Measurements from ENCODE around the gene PFKM. TPM values are rescaled to one million over a fixed set of nuclear protein-coding genes. Genes with fewer than 3 reads are reported as not detected.
"Not testable (repeated sequence)": the region's sequence is repeated elsewhere in the genome, so short reads cannot be mapped to it uniquely, and the experiment has no call there.

PFKM gene
- total and polyA plus RNA-seq, 2 donors (not counting 3 experiments of a cell fraction or from before 2014, with no cell fraction given): 53.4 to 74.4 TPM

GRCh38 chr12:48110691-48111311 lies 8.4 kb upstream of the PFKM start:
- no peak overlapping the region for H2AFZ ChIP-seq (ENCODE audit: low read depth, low read length)
- no peaks in the 10 kb centered on the region for H3K36me3 ChIP-seq (ENCODE audit: control insufficient read depth in 2 of 2, extremely low read depth in 1 of 2, insufficient read depth in 2 of 2, low read length in 2 of 2)
- no peaks in the 10 kb centered on the region for H3K79me2 ChIP-seq (ENCODE audit: control insufficient read depth, insufficient read depth, low read length)
- H3K4me3 ChIP-seq (replicated peaks in 1 of 3; ENCODE audit: insufficient read depth in 1 of 3, low read depth in 1 of 3, low read length in 3 of 3): no peak overlapping the region
- CTCF ChIA-PET: interaction anchor here (1.5 kb wide), 1 partner anchor 9 kb away, joined by 5 read pairs; the partner anchor contains the start of gene PFKM
- dilution Hi-C loops (cut with MboI; ENCODE audit: extremely low pct_ligation_motif_present, low sequenced_read_pairs): no loop called here
- H3K9me1 ChIP-seq (replicated peaks; ENCODE audit: control insufficient read depth, extremely low read depth, insufficient read depth, low read length): no peaks in the 10 kb centered on the region
- H3K9me3 ChIP-seq (replicated peaks; ENCODE audit: control insufficient read depth, insufficient read depth, low read length): no peaks in the 10 kb centered on the region
- no peak overlapping the region for H3K4me2 ChIP-seq (ENCODE audit: insufficient read depth, low read length)
- POLR2A ChIA-PET: no interaction called here
- TF ChIP-seq JUN (IDR thresholded peaks at IDR 0.05; ENCODE audit: borderline replicate concordance, insufficient read depth, insufficient read length, low read depth): no peak
- TF ChIP-seq MAX (IDR thresholded peaks at IDR 0.05; ENCODE audit: insufficient read depth, insufficient read length): no peak
- no peak for TF ChIP-seq EZH2 (IDR thresholded peaks at IDR 0.05; ENCODE audit: borderline replicate concordance, low read depth, low read length, severe bottlenecking)
- no peak for TF ChIP-seq FOS (IDR thresholded peaks at IDR 0.05; ENCODE audit: borderline replicate concordance, insufficient read depth, low read length)
- H3K4me1 ChIP-seq (ENCODE audit: control insufficient read depth, extremely low read depth, insufficient read depth, low read length): peaks cover 12% of the 10 kb centered on the region
- peaks cover under 1 to 3% of the 10 kb centered on the region in 2 experiments for H3K27me3 ChIP-seq (ENCODE audit: control insufficient read depth in 2 of 2, insufficient read depth in 2 of 2, low read length in 2 of 2)
- FAIRE-seq (no peak), DNase-seq (ENCODE audit: low read depth, low spot score) (no peak)
- intact Hi-C loops (cut with micrococcal nuclease): no loop called here
- H3K27ac ChIP-seq (ENCODE audit: insufficient read depth, low read depth, low read length): no peak overlapping the region
- H3K9ac ChIP-seq (replicated peaks; ENCODE audit: extremely low read depth, insufficient read depth, low read length): no peak overlapping the region
- BruUV-seq (replicated peaks): no TSS peak
- H4K20me1 ChIP-seq (replicated peaks; ENCODE audit: control insufficient read depth, extremely low read depth, insufficient read depth, low read length): no peaks in the 10 kb centered on the region

GRCh38 chr12:48111312-48111693 lies 7.9 kb upstream of the PFKM start:
- H4K20me1 ChIP-seq (replicated peaks; ENCODE audit: control insufficient read depth, extremely low read depth, insufficient read depth, low read length); H2AFZ ChIP-seq (ENCODE audit: low read depth, low read length); H3K9me1 ChIP-seq (replicated peaks; ENCODE audit: control insufficient read depth, extremely low read depth, insufficient read depth, low read length); H3K27me3 ChIP-seq (ENCODE audit: control insufficient read depth in 2 of 2, insufficient read depth in 2 of 2, low read length in 2 of 2); H3K4me3 ChIP-seq (replicated peaks in 1 of 3; ENCODE audit: insufficient read depth in 1 of 3, low read depth in 1 of 3, low read length in 3 of 3); POLR2A ChIA-PET; DNase-seq (ENCODE audit: low read depth, low spot score); H3K36me3 ChIP-seq (ENCODE audit: control insufficient read depth in 2 of 2, extremely low read depth in 1 of 2, insufficient read depth in 2 of 2, low read length in 2 of 2); H3K9me3 ChIP-seq (replicated peaks; ENCODE audit: control insufficient read depth, insufficient read depth, low read length); intact Hi-C loops (cut with micrococcal nuclease); FAIRE-seq; H3K27ac ChIP-seq (ENCODE audit: insufficient read depth, low read depth, low read length); BruUV-seq (replicated peaks); H3K79me2 ChIP-seq (ENCODE audit: control insufficient read depth, insufficient read depth, low read length); dilution Hi-C loops (cut with MboI; ENCODE audit: extremely low pct_ligation_motif_present, low sequenced_read_pairs); H3K4me2 ChIP-seq (ENCODE audit: insufficient read depth, low read length); H3K9ac ChIP-seq (replicated peaks; ENCODE audit: extremely low read depth, insufficient read depth, low read length): not testable (repeated sequence)
- CTCF ChIA-PET: interaction anchor here (1.5 kb wide), 1 partner anchor 8 kb away, joined by 5 read pairs; the partner anchor contains the start of gene PFKM
- H3K4me1 ChIP-seq (ENCODE audit: control insufficient read depth, extremely low read depth, insufficient read depth, low read length): peaks cover 11% of the 10 kb centered on the region
